Activated CD4-positive, alpha-beta T cell treated with anti-CD3 and anti-CD28 coated beads, Interleukin-2, amount 50 U/mL, for 1 hour (primary cell): Measurements from ENCODE around the gene CFAP97D1.

Experiments used
- DNase-seq: peaks from one replicate; pipeline ENCODE4 v3.0.0-alpha.2; 2020

Gene CFAP97D1

GRCh38 chr17:43780135-43780534 lies at the start of gene CFAP97D1:
Gene CFAP97D1, plus strand, starts transcription at chr17:43780435. Its CDS starts 28 bp downstream, at chr17:43780463.
- no peak for DNase-seq

- DNase-seq, result no peak
Observed at GRCh38 chr17:43732958-43733357, 47.3 kb upstream of the CFAP97D1 start.

GRCh38 chr17:43733956-43734355 lies 46.3 kb upstream of the CFAP97D1 start:
- DNase-seq, result no peak

- no peak for DNase-seq
Observed at GRCh38 chr17:43734376-43734775, 45.9 kb upstream of the CFAP97D1 start.

- no peak for DNase-seq
Observed at GRCh38 chr17:43736389-43736788, 43.8 kb upstream of the CFAP97D1 start.

GRCh38 chr17:43737722-43738121 lies 42.5 kb upstream of the CFAP97D1 start:
- no peak for DNase-seq

GRCh38 chr17:43740541-43740940 lies 39.7 kb upstream of the CFAP97D1 start:
- DNase-seq, result no peak

GRCh38 chr17:43741636-43742035 lies 38.6 kb upstream of the CFAP97D1 start:
- no peak for DNase-seq

- DNase-seq, result no peak
Observed at GRCh38 chr17:43745541-43745940, 34.7 kb upstream of the CFAP97D1 start.

- DNase-seq, result no peak
Observed at GRCh38 chr17:43750153-43750552, 30.1 kb upstream of the CFAP97D1 start.

- no peak for DNase-seq
Observed at GRCh38 chr17:43753493-43754129, 26.6 kb upstream of the CFAP97D1 start.

- no peak for DNase-seq
Observed at GRCh38 chr17:43754947-43755346, 25.3 kb upstream of the CFAP97D1 start.

- DNase-seq, result no peak
Observed at GRCh38 chr17:43755389-43755875, 24.8 kb upstream of the CFAP97D1 start.

- DNase-seq, result no peak
Observed at GRCh38 chr17:43756201-43756600, 24.0 kb upstream of the CFAP97D1 start.

GRCh38 chr17:43757171-43757660 lies 23.0 kb upstream of the CFAP97D1 start:
- DNase-seq, result no peak

GRCh38 chr17:43758086-43758485 lies 22.1 kb upstream of the CFAP97D1 start:
- DNase-seq, result no peak

GRCh38 chr17:43758497-43759174 lies 21.6 kb upstream of the CFAP97D1 start, which contains the start of gene SOST:
Gene SOST, minus strand, starts transcription at chr17:43758791. Its CDS starts 50 bp downstream, at chr17:43758741.
- no peak for DNase-seq

GRCh38 chr17:43759836-43760235 lies 20.4 kb upstream of the CFAP97D1 start:
- DNase-seq, result no peak

GRCh38 chr17:43760254-43760852 lies 19.9 kb upstream of the CFAP97D1 start:
- DNase-seq, result peak; percentile 91

GRCh38 chr17:43766413-43767052 lies 13.7 kb upstream of the CFAP97D1 start:
- peak; percentile 58 for DNase-seq

GRCh38 chr17:43767053-43767712 lies 13.1 kb upstream of the CFAP97D1 start:
- DNase-seq, result no peak

GRCh38 chr17:43767713-43768059 lies 12.5 kb upstream of the CFAP97D1 start:
- DNase-seq, result no peak

GRCh38 chr17:43768382-43768781 lies 11.9 kb upstream of the CFAP97D1 start:
- no peak for DNase-seq
